ENCODE measurements around the gene OTOS.

Gene OTOS

DNA sequence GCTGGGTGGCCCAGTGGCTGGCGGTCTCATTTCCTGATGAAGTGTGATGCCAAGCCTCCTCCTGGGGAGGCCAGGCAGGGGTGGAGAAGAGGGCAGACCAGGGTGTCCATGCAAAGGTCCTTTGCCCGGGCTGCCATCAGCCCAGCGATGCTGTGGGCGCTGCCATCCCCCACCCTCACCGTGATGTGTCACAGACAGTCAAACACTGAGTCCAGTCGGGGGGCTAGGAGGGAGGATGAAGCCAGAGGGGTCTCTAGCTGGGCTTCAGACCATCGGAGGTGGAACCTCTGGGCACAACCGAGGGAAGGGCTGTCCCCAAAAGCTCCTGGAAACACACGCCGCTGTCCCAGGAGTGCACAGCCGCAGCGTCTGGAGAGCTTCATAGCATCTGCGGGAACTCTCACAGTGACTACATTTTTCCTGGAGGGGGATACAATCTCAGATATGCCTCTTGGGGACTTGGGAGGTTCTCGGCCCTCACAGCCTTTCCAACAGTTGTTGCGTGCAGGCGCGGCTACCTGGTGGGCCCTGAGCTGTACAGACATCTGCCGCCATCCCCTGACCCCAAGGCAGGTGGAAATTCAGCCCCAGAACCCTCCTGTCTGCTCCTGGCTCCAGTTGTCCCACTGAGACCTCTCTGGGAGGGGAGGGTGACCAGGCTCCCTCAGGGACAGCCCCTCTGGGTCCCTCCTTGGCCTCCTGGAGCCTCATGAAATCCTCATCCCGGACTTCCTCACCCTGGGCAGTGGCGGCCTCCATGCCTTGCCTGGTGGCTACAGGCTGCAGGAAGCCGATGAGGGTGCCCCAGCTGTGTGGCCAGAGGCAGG, 26.5 kb upstream of the OTOS start:
- DNase-seq, result no peak

DNA sequence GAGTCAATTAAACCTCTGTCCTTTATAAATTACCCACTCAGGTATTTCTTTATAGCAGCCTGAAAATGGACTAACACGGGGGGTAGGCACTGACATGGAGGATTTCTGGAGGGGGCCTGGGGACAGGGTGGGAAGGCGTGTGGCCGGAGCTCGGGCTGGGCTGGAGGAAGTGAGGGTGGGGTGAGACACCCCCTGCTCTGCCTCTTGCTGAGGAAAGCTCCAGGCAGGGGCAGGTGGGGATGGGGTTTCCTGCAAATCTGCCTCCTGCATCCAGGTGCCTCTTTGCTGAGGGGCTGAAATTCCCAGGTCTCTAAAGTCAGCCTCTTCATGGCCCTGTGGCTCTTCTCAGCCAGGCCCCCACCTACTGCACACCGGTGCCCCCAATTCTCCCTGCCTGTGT, 25.7 kb upstream of the OTOS start:
- no peak for DNase-seq

DNA sequence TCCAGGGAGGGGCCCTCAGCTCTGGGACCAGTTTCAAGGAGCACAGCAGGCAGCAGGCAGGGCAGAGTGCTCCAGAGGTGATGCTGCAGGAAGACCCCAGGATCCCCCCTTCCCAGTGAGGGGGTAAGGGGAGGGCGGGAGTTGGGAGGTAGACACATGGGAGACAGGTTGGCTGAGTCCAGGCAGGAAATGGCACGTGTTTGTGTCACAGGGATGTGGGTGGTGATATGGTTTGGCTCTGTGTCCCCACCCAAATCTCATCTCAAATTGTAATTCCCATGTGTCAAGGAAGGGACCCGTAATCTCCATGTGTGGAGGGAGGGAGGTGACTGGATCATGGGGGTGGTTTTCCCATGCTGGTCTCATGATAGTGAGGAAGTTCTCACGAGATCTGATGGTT, 25.2 kb upstream of the OTOS start:
- no peak for DNase-seq

DNA sequence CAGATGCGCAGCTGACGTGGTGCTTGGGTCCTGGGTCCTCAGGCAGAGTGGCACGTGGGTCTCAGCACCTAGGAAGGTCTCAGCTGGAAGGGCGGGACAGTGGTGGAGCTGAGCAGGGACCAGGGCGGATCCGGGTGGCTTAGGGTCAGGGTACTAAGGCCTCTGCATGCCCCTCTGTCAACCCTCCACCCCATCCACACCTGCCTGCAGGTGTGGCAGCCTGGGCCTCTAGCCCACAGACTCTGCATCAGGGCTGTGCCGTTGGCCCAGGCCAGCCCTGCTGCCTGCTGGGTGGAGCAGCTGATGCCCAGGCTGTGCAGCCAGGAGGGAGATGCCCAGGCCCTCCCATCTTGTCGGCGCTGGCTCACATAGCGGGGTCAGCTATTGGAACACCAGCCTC, 24.6 kb upstream of the OTOS start:
- no peak for DNase-seq

DNA sequence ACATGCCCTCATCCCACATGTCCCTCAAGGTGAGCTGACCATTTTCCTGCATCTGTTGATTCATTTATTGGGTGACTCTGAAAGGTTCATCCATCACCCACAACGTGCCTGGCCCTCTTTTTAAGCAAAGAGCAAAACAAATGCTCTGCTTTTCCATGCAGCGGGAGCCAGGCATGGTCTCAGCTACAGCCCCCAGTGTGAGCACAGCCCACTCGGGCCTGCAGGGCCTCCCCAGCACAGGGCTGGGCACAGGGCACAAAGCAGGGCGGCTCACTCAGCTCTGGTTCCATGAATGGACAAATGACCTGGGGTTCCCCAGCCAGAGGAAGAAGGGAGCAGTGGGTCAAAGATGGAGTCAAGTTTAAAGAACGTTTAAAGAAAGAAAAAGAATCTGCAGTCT, 24.1 kb upstream of the OTOS start:
- DNase-seq, result no peak

DNA sequence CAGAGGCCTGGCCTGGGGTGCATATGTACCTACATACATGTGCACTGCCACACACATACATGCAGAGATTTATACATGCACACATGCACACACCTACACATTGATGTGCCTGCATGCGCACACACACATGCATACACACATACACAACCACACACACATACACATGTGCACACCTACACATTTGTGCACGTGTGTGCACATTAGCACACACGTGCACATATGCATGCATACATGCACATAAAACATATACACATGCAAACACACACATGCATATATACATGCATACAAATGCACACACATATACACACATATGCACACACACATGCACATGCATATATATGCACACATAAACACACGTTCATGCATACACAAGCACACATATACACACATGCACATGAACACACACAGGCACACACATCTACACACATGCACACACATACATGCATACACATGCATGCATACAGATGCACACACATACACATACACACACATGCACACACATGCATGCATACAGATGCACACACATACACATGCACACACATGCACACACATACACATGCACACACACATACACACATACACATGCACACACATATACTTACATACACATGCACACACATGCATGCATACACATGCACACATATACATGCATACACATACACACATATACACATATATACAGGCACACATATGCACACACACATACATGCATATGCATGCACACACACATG, 23.6 kb upstream of the OTOS start:
- DNase-seq, result no peak

DNA sequence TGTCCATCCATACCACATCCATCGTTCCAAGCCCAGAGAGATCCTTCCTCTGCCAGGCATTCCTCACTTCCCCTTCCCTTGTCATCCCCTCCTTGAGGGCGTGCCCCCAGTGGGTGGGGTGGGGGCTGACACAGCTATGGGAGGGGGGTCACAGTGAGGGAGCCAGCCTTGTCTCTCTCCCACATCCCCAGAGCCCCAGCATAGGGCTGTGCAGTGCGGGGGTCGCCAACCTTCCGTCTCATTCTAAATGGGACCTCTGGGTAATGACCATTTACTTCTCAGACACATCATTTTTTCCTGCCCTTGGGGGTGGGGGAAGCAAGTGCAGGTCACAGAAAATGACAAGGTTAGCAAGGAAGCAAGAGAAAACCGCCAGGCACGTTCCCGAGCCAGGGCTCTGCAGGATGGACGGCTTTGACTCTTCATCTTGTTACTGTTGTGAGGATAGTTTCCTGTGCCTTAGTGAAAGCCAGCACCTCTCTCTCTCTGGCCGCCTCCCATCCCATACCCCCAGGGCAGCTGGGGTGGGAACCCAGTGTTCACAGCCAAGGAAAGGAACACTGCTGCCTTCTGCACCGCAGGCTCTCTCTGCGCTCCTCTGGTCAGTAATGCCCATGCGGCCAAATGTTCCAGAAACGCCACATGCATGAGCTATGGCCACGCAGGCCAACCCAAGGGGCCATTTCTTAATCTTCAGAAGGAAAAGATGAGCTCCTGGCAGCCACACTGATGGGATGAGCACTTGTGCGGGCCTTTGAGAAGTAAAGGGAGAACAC, 22.7 kb upstream of the OTOS start:
- no peak for DNase-seq

DNA sequence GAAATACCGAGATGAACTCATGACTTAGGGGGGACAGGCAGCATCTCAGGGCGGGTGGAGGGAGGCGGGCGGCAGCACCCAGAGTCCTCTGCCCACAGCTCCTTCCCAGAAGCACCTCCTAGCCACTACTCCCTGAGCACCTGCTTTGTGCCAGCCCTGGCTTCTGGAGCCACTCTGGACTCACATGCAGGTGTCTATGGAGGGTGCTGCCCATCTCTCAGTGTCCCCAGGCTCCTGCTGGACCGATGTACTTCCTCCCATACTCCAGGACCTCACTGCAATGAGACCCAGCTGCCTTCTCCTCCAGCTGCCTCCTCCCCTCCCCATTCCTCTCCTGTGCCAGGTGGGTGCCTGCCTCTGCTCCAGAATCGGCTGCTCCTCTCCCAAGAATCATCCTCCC, 22.1 kb upstream of the OTOS start:
- no peak for DNase-seq

DNA sequence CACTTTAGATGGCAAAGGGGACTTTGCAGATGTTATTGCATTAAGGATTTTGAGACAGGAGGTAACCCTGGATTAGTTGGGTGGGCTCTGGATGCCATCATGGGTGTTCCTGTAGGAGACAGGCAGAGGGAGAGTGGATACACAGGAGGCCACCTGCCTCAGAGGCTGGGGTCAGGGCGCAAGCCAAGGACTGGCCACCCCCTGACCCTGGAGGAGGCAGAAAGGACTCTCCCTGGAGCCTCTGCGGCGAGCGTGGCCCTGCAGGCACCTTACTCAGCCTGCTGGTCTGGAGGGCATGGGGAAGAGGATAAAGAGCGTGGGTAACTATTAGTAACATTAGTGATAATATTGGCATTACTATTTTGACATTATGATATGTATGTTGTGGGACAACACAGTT, 21.6 kb upstream of the OTOS start:
- DNase-seq, result no peak

DNA sequence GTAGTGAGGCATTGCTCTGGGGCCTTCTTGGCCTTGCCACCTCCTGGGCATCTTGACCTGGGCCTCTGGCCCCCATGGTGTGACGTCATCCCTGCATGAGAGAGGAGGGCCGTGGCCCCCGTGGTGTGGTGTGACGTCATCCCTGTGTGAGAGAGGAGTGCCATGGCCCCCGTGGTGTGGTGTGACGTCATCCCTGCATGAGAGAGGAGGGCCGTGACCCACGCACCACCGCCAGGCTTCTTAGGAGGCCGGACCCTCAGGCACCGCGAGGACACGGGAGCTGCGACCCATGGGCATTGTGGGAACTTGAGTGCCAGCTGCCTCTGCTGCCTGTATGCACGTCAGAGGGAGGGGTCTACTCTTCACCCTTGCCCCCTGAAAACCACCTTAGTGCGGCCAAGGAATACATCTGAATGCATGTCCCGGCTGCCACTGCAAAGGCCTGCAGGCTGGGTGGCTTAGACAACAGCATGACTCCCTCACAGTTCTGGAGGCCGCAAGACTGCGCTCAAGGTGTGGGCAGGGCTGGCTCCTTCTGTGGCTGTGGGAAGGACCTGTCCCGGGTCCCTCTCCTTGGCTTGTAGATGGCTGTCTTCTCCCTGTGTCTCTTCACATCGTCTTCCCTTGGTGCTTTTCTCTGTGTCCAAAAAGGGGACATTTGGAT, 20.8 kb upstream of the OTOS start:
- DNase-seq, result no peak

DNA sequence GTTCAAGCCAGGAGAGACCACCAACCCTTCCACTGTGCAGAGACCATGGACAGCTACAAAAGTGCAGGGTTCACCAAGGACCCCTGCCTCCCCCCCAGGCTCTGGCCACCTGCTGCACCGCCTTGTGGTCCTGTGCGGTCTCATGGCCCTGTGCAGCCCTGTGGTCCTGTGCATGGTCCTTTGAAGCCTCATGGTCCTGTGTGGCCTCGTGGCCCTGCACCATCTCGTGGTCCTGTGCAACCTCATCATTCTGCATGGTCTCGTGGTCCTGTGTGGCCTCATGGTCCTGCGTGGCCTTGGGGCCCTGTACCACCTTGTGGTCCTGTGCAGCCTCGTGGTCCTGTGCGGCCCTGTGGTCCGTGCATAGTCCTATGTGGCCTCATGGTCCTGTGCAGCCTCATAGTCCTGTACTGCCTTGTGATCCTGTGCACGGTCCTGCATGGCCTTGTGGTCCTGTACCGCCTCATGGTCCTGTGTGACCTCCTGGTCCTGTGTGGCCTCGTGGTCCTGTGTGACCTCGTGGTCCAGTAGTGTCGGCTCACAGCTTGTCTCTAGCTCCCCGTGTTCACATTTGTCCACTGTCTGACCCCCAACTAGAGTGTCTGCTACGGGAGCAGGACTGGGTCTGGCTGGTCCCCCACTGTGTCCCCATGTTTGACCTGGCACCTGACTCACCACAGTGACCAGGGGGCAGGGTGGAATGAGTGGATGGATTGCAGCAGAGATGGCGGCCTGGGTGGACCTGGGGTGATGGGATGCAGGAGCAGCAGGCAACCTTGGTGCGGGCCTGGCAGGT, 20.0 kb upstream of the OTOS start:
- no peak for DNase-seq

DNA sequence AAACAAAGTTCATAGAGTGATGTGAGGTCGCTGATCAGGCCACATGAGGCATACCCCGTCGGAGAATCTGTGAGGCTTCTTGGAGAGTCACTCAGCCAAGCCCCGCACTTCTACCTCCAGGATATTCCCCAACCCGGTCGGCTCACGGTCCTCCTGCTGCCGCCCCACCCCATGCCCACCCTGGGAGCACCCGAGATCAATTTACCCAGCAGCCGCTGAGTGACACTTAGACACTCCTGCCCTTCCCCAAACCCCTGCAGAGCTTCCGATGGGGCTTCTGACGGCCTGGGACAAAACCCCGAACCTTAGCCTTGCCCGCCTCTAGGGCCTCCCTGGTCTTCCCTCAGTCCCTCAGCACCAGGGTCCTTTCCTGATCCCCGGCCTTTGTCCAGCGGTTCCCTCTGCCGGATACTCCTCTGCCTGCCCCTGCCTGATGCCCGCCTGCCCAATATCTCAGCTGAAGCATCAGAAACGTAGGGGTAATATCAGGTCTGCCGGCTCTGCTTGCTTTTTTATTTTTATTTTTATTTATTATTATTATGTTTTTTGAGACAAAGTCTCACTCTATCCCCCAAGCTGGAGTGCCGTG, 18.9 kb upstream of the OTOS start:
- no peak for DNase-seq

DNA sequence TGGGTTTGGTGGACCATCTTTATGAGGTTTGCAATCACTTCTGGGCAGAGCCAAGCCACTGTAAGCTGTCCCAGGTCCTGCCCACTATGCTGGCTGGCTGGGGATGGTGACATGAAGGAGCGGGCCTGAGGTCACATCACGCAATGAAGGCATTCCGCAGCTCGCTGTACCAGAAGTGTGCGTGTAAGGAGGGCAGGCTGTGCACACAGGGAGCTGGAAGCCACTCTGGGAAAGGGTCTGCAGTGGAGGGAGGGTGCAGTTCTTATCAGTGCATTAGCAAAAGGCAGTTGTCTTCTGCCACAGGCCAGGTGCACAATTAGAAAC, 16.7 kb upstream of the OTOS start:
- no peak for DNase-seq

DNA sequence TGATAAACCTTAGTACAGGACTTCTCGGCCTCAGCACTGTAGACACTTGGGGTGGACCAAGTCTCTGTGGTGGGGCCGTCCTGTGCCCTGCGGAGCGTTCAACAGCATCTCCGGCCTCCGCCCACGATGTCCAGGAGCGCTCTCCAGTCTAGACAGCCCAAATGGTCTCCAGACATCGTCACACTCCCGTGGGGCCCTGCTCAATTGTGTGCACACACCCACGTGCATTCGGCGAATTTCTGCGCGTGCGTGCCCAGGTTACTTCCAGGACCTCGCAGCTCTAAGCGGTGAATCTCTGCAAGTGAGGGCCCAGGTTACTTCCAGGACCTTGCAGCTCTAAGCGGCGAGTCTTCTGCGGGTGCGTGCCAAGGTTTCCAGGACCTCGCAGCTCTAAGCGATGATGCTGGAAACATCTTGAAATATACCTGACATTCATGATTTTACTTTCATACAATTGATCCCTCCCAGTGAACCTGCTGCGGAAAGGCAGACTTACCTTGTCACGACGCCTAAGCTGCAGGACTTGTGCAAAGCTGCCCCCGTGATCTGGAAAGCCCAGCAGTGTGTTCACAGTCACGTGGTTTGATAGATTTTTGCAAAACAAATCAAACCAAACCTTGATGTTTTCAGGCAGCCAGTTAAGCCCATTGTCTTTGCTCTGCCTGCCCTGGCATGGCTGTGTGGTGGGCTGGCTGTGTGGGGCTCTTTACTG, 16.1 kb upstream of the OTOS start:
- DNase-seq, result no peak

DNA sequence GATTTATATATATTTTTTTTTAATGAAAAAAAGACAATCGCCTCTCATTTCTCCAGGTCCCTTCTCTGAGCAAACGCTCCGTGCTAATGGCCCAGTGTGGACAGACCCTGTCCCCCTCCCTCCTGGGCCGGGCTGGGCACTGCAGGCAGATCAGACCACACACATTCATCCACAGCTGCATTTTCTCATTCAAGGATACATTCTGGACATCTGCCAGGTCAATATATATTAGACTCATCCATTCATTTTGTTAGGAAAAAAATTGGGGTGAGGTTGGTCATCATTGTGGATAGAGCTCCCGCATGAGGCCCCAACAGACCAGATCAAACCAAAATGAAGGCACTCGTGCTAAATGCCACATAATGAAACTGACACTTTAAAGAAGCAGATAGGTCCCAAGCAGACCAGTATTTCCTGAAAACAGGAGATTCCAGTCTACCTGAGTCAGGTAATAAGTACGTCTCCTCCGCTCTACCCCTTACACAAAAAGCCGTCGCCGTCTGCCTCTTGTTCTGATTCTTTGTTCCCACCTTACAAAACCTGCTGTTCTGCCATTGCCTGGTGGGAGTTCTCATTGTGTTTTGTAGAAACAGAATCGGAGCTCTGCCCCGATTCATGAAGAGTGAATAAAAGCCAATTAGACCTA, 15.4 kb upstream of the OTOS start:
- DNase-seq, result no peak

DNA sequence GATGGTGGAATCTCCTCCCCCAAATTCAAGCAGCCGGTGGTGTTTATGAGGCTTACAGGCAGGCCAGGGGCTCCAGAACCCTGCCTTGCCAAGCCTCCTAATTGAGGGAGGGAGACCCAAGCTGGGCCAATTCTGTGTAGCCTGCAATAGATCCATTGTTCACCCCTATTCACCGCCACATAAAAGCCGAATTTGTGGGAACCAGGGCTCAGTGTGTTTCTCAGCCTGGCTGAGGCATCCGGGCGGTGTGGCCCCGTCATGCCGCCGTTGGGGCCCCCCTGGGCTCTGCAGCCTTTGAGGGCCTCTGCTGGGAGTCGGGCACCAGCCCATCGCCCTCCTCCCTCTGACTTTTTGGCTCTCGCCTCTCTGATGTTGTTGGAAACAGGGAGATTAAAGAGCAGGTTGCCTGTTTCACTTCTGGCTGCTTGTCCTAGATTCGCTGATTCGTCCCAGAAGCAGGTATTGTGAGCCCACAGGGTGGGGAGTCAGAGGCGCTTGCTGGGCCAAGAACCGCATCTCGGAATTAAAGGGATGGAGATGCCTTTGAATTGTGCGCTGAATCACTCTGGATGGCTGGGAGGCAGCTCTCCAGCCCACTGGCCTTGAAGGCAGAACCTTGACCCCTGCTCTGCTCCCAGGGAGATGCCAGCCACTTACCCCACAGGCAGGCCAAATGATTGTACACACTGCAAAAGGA, 14.7 kb upstream of the OTOS start:
- no peak for DNase-seq

DNA sequence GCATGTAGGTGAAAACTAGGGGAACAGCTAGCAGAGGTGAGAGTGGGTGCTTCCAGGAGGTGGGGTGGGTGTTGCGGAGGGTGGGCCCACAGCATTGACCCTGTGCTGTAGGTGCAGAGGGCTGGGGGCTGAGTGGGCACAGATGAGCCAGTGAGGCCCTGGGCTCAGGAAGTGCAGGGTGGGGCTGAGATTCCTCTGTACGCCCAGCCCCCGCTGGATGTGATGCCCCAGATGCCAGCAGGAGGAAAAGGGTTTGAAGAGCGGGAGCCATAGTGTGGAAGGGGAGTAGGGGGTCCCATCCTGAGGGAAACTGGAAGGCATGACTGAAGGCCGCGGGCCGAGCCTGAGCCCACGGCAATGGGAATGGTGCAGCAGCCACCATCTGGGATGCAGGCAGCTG, 14.1 kb upstream of the OTOS start:
- DNase-seq, result no peak

DNA sequence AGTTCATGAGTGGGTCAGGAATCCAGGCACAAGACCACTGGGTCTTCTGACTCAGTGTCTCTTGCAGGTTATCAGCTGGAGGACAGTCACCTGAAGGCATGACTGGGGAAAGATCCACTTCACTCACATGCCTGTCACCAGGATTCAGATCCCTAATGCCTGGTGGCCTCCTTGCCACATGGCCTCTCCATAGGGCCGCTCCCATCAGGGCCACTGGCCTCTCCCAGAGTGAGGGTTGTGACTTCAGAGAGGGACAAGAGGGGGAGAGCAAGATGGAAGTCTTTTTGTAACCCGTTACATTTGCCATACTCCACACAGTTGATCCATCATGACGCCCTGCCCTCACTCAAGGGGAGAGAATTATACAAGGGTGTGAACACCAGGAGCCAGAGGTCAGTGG, 13.0 kb upstream of the OTOS start:
- DNase-seq, result no peak

DNA sequence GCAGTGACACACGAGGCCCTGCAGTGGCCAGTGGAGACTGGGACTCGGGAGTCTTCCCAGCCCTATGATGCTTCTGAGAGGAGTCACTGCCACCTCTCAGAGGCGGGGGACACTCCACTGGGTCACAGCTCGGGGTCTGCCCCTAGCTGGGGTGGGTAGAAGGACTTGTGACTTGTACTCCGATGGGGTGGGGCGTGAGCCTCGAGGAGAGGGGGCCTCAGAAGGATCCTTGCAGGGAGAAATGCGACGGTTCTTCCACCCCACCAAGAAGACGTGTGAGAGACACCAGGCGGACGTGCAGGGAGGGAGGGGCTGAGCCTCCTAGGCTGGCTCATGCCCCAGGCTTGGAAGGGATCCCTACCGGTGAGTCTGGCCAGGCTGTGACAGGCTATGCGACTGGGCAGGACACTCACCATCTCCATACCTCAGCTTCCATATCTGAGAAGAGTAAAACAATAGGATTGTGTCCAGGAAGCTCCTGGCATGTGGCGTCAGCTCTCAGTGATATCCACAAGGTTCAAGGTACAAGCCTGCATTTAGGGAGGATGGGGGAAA, 11.1 kb upstream of the OTOS start:
- no peak for DNase-seq
